ENCODE data around the gene IL1R1. TPM values are rescaled to one million over a fixed set of nuclear protein-coding genes. Genes with fewer than 3 reads are reported as not detected.

Gene IL1R1
- total RNA-seq, 1 donor from 2014 or later: 152 TPM

DNA sequence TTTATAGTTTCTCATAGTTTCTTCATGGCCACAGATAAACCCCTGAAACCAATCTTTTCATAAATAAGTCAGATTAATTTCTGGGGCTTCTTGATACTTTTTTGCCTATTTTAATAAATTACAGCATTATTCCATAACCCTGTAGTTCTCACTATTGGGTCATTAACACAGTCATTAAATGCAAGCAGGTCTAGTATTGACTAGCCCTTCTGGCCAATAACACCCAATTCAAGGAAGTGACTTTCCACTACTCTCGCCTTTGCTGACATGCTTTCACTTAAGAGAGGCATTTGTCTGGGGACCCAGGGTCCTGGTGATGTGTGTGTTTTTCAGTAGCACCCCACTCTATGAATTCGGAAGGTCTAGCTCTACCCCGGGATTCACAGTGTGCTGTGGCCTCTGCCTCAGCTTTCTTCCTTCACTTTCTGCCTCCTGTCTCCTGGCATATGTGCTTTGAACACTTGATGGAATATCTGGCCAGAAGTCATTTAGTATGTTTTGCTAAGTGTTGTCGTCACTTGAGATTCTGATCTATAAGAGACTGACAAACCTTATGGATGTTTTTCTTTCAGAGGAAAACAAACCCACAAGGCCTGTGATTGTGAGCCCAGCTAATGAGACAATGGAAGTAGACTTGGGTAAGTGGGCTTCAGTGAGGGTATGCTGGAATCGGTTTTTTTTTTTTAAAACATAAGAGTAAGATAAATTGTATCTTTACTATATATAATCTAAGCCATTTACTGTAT, 25.7 kb downstream of the IL1R1 start:
- H3K36me3 ChIP-seq: peaks cover 73% of the 10 kb centered on the region
- H3K4me3 ChIP-seq: no peak overlapping the region
- TF ChIP-seq, protein P1, sequence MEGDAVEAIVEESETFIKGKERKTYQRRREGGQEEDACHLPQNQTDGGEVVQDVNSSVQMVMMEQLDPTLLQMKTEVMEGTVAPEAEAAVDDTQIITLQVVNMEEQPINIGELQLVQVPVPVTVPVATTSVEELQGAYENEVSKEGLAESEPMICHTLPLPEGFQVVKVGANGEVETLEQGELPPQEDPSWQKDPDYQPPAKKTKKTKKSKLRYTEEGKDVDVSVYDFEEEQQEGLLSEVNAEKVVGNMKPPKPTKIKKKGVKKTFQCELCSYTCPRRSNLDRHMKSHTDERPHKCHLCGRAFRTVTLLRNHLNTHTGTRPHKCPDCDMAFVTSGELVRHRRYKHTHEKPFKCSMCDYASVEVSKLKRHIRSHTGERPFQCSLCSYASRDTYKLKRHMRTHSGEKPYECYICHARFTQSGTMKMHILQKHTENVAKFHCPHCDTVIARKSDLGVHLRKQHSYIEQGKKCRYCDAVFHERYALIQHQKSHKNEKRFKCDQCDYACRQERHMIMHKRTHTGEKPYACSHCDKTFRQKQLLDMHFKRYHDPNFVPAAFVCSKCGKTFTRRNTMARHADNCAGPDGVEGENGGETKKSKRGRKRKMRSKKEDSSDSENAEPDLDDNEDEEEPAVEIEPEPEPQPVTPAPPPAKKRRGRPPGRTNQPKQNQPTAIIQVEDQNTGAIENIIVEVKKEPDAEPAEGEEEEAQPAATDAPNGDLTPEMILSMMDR (IDR thresholded peaks at IDR 0.05): no peak
- no peaks in the 10 kb centered on the region for H3K27me3 ChIP-seq (ENCODE audit: low read depth)
- no peak for DNase-seq
- H3K9me3 ChIP-seq: no peaks in the 10 kb centered on the region
- H3K27ac ChIP-seq: no peak overlapping the region
- intact Hi-C loops (cut with DNase I): loop anchor here (10.0 kb wide), 1 partner anchor 143 kb away; no protein-coding TSS in a partner anchor
- peaks cover 27% of the 10 kb centered on the region for H3K4me1 ChIP-seq
- ATAC-seq: no peak

DNA sequence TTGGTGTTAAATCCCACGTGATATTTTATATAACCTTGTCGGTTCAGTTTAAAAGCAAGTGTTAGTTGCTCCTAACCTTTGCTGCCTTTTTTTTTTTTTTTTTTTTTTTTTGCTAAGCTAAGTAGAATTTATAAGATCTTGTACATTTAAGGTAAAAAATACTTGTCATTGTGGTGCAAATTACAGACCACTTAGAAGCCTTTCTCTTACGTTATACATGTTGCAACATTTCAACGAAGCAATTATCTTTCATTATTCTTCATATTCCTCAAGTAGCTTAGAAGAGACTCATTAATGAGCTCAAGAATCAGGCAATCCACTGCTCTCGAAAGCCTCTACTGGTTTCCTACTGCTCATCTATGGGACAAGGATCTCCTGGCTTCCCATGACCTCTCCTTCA, 29.4 kb downstream of the IL1R1 start:
- H3K9me3 ChIP-seq: no peaks in the 10 kb centered on the region
- no peaks in the 10 kb centered on the region for H3K27me3 ChIP-seq (ENCODE audit: low read depth)
- no peak overlapping the region for H3K4me3 ChIP-seq
- TF ChIP-seq, protein P1 (IDR thresholded peaks at IDR 0.05): no peak
- intact Hi-C loops (cut with DNase I): no loop called here
- H3K27ac ChIP-seq: no peak overlapping the region
- H3K36me3 ChIP-seq: peaks cover 92% of the 10 kb centered on the region
- ATAC-seq (no peak), DNase-seq (no peak)
- H3K4me1 ChIP-seq: peaks cover 2% of the 10 kb centered on the region

DNA sequence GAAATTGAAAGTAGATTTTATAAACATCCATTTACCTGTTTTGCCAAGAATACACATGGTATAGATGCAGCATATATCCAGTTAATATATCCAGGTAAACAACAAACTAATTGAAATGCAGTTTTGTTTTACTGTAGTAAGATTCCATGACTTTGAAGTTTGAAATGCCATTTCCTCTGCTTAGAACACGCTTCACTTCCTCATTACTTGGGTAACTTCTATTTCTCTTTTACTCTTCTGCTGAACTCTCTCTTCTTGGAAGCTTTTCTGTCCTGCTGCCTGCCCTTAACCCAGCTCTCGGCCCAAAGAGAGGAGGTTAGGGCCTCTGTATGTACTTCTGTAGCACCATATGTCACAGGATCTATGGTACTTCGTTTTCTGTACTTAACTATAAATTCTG, 30.2 kb downstream of the IL1R1 start:
- Histone ChIP-seq H3K27me3 (ENCODE audit: low read depth) (no peaks in the 10 kb centered on the region), H3K9me3 (no peaks in the 10 kb centered on the region), H3K4me1 (no peaks in the 10 kb centered on the region), H3K4me3 (no peak overlapping the region), H3K36me3 (peaks cover 100% of the 10 kb centered on the region), H3K27ac (no peak overlapping the region)
- TF ChIP-seq, protein P1 (IDR thresholded peaks at IDR 0.05): no peak
- intact Hi-C loops (cut with DNase I): no loop called here
- DNase-seq (no peak), ATAC-seq (no peak)

DNA sequence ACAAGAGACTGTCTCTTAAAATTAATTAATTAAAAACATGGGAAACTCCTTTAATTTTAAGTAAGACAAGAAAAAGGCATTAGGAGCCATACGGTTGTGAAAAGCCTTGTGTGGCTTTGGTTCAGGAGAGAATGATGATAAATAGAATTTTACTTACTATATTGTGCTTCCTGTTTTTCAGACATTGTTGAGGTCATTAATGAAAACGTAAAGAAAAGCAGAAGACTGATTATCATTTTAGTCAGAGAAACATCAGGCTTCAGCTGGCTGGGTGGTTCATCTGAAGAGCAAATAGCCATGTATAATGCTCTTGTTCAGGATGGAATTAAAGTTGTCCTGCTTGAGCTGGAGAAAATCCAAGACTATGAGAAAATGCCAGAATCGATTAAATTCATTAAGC, 33.6 kb downstream of the IL1R1 start:
- DNase-seq (no peak), ATAC-seq (no peak)

DNA sequence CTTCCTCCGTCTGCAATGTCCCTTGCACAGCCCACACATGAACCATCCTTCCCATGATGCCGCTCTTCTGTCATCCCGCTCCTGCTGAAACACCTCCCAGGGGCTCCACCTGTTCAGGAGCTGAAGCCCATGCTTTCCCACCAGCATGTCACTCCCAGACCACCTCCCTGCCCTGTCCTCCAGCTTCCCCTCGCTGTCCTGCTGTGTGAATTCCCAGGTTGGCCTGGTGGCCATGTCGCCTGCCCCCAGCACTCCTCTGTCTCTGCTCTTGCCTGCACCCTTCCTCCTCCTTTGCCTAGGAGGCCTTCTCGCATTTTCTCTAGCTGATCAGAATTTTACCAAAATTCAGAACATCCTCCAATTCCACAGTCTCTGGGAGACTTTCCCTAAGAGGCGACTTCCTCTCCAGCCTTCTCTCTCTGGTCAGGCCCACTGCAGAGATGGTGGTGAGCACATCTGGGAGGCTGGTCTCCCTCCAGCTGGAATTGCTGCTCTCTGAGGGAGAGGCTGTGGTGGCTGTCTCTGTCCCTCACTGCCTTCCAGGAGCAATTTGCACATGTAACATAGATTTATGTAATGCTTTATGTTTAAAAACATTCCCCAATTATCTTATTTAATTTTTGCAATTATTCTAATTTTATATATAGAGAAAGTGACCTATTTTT, 35.4 kb downstream of the IL1R1 start:
- Histone ChIP-seq H3K36me3 (peaks cover 60% of the 10 kb centered on the region), H3K9me3 (no peaks in the 10 kb centered on the region), H3K4me1 (no peaks in the 10 kb centered on the region), H3K27me3 (ENCODE audit: low read depth) (no peaks in the 10 kb centered on the region), H3K4me3 (no peak overlapping the region), H3K27ac (no peak overlapping the region)
- TF ChIP-seq, protein P1 (IDR thresholded peaks at IDR 0.05): no peak
- peak; percentile 14 to 39 for ATAC-seq
- DNase-seq: no peak
- intact Hi-C loops (cut with DNase I): no loop called here

More for the DNA sequence above, 33.6 kb downstream of the IL1R1 start:
- Histone ChIP-seq H3K4me1 (no peaks in the 10 kb centered on the region), H3K9me3 (no peaks in the 10 kb centered on the region), H3K4me3 (no peak overlapping the region), H3K36me3 (peaks cover 78% of the 10 kb centered on the region), H3K27me3 (ENCODE audit: low read depth) (no peaks in the 10 kb centered on the region), H3K27ac (no peak overlapping the region)
- intact Hi-C loops (cut with DNase I): no loop called here
- TF ChIP-seq, protein P1 (IDR thresholded peaks at IDR 0.05): no peak

All from lower lobe of right lung (tissue), 2 donors.